Measurements from ENCODE around the gene STK38.

- no peak for TF ChIP-seq CTCF (conservative IDR thresholded peaks at IDR 0.05; ENCODE audit: low read length)
- no peak for TF ChIP-seq EZH2phosphoT487 (IDR thresholded peaks at IDR 0.05; ENCODE audit: borderline replicate concordance)
These were observed 9.0 kb upstream of the STK38 start for GRCh38 chr6:36556281-36556680.

Measured in Loucy (cell line).